Ovary (tissue), 9 donors: ENCODE data around the gene PURA. TPM values are rescaled to one million over a fixed set of nuclear protein-coding genes. Genes with fewer than 3 reads are reported as not detected.

Experiments used
- DNase-seq, 5 donors: peaks; one replicate each; pipeline ENCODE4 v3.0.0-alpha.2; 2019 to 2020
- H3K27ac ChIP-seq, 2 donors: fragments of 200-600 bp; one replicate each; pipeline versions ENCODE4 v1.5.1 to v1.8.0; 2019 to 2022
- H3K27me3 ChIP-seq: fragments of 200-600 bp; one replicate; pipeline ENCODE4 v1.8.0; 2022
- H3K36me3 ChIP-seq: fragments of 200-600 bp; sonication (generic); one replicate; pipeline ENCODE4 v1.5.1; 2019
- H3K4me1 ChIP-seq: one replicate; pipeline ENCODE4 v1.8.1; 2013; ENCODE audit warnings: mild to moderate bottlenecking, moderate library complexity; ENCODE audit not compliant: insufficient read depth
- H3K4me3 ChIP-seq: fragments of 200-600 bp; sonication (generic); one replicate; pipeline ENCODE4 v1.5.1; 2017
- H3K9me3 ChIP-seq, 2 donors: fragments of 200-600 bp in 1 of 2; sonication (generic) in 1 of 2; one replicate each; pipeline versions ENCODE4 v1.5.1 to v1.8.1; 2013 to 2019; ENCODE audit warnings: mild to moderate bottlenecking in 1 of 2, moderate library complexity in 1 of 2
- EP300 ChIP-seq: sonication (generic); formaldehyde crosslinking; IDR thresholded peaks from one replicate; pipeline ENCODE4 v1.6.1; 2017; ENCODE audit warnings: antibody characterized with exemption
- POLR2A ChIP-seq: fragments of 450-650 bp; IDR thresholded peaks from one replicate; pipeline ENCODE4 v1.6.1; 2017; ENCODE audit warnings: antibody characterized with exemption, mild to moderate bottlenecking, moderate library complexity
- WGBS, 3 donors: extraction: QIAGEN DNeasy Blood & Tissue Kit in 1 of 3; methylation state at CpG; one replicate each; pipeline versions ENCODE4 v1.1.5 to v1.1.7; 2013 to 2017; 5-methylcytosine and 5-hydroxymethylcytosine counted together
- intact Hi-C, 4 donors: fragments of 100-400 bp; cut with DNase I; formaldehyde crosslinking; loops; one replicate each; pipeline versions ENCODE4 v1.11.0 to v1.15.1; 2022 to 2023
- polyA plus RNA-seq, 2 donors: library from polyadenylated mRNA; stranded (reverse); fragments of 200-250 nt in 1 of 2; fragments of 350-450 nt in 1 of 2; fragmentation: Illumina TruSeq in 1 of 2; extraction: RNeasy Lipid Tissue Mini Kit (QIAGEN cat#74804) in 1 of 2; gene quantifications; one replicate each; pipeline ENCODE4 v1.2.3, GENCODE V29; 2013 to 2014
- total RNA-seq, 7 donors: library from RNA; depleted of rRNA in 2 of 7; stranded (reverse); fragments of >200 nt in 2 of 7; fragmentation: NEBNext Ultra II Directional in 3 of 7; extraction: Animal tissue kit (Norgen Biotek cat#: 25700) in 3 of 7; gene quantifications; one replicate each; pipeline versions ENCODE4 v1.1.0 to v1.2.4, GENCODE V29; 2016 to 2023
- TF ChIP-seq, protein P1 (sequence below), 3 donors: fragments of 450-650 bp in 2 of 3; fragments of 200-600 bp in 1 of 3; IDR thresholded peaks; one replicate each; pipeline versions ENCODE4 v1.5.1 to v1.8.0; 2016 to 2022; ENCODE audit warnings: antibody characterized with exemption in 3 of 3, mild to moderate bottlenecking in 1 of 3
- donor health status: DM: no; HTN: no; CAD: no; lungs with moderate emphysema.
- donor health status: DM: no; HTN: no; CAD: no.
- donor health status: Bipolar disorder and iron deficiency.
- donor health status: DM: yes; HTN: yes; CAD: no.
- donor health status: DM: no; HTN: no; CAD: no.
- donor health status: DM: yes; HTN: yes; CAD: no.

Gene PURA
- total and polyA plus RNA-seq, 9 donors: 6.3 to 35.5 (median 26.1) TPM

DNA sequence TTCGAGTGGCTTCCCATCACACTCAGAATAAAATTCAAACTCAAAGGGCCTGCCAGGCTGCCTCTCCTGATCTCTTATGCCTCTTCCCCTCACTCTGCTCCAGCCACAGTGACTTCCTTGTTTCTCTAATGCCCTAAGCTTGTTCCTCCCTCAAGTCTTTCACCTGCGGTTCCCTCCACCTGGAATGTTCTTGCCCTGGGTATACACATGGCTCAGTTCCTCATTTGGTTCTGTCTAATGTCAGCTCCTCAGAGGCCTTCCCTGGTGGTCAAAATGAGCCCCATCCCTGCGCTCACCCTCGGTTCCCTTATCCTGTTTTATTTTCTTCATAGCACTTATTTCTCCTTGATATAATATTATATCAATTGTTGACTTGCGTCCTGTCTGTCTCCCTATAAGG, 48.4 kb downstream of the PURA start:
- H3K9me3 ChIP-seq: no peaks in the 10 kb centered on the region
- no peaks in the 10 kb centered on the region for H3K36me3 ChIP-seq
- no peak overlapping the region for H3K27ac ChIP-seq
- TF ChIP-seq POLR2A (no peak), EP300 (no peak)
- TF ChIP-seq, protein P1, sequence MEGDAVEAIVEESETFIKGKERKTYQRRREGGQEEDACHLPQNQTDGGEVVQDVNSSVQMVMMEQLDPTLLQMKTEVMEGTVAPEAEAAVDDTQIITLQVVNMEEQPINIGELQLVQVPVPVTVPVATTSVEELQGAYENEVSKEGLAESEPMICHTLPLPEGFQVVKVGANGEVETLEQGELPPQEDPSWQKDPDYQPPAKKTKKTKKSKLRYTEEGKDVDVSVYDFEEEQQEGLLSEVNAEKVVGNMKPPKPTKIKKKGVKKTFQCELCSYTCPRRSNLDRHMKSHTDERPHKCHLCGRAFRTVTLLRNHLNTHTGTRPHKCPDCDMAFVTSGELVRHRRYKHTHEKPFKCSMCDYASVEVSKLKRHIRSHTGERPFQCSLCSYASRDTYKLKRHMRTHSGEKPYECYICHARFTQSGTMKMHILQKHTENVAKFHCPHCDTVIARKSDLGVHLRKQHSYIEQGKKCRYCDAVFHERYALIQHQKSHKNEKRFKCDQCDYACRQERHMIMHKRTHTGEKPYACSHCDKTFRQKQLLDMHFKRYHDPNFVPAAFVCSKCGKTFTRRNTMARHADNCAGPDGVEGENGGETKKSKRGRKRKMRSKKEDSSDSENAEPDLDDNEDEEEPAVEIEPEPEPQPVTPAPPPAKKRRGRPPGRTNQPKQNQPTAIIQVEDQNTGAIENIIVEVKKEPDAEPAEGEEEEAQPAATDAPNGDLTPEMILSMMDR (IDR thresholded peaks at IDR 0.05): no peak
- DNase-seq: no peak
- no peak overlapping the region for H3K4me3 ChIP-seq
- H3K4me1 ChIP-seq: no peaks in the 10 kb centered on the region
- 91 to 93% (median 92%) methylated on average over 5 of the region's 5 CpGs for WGBS, 3 donors
- intact Hi-C loops: no loop called here
- H3K27me3 ChIP-seq: no peaks in the 10 kb centered on the region

DNA sequence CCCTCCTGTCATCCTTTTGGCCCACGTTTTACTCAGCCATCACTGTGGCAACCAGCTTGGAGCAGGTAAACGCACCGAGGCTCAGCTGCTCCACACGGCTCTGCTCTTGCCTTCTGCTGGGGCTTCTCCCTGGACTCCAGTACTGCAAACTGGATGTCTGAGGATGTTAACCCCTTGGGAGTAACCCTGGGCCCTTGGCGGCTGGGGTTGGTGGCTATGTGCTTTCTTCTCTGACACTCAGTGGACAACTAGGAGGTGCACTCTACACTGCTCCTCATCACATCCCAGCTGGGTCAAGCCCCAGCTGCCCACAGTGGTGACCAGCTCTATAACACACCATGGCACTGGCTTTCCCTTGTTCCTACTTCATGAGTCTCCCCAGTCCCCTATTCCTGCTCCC, 48.9 kb downstream of the PURA start:
- intact Hi-C loops: no loop called here
- no peak for DNase-seq
- Histone ChIP-seq H3K27ac (no peak overlapping the region), H3K4me1 (no peaks in the 10 kb centered on the region), H3K27me3 (no peaks in the 10 kb centered on the region), H3K9me3 (no peaks in the 10 kb centered on the region), H3K36me3 (no peaks in the 10 kb centered on the region), H3K4me3 (no peak overlapping the region)
- TF ChIP-seq POLR2A: no peak
- TF ChIP-seq, protein P1 (IDR thresholded peaks at IDR 0.05): no peak
- no peak for TF ChIP-seq EP300
- 68 to 78% (median 73%) methylated on average over 5 of the region's 5 CpGs for WGBS, 3 donors

DNA sequence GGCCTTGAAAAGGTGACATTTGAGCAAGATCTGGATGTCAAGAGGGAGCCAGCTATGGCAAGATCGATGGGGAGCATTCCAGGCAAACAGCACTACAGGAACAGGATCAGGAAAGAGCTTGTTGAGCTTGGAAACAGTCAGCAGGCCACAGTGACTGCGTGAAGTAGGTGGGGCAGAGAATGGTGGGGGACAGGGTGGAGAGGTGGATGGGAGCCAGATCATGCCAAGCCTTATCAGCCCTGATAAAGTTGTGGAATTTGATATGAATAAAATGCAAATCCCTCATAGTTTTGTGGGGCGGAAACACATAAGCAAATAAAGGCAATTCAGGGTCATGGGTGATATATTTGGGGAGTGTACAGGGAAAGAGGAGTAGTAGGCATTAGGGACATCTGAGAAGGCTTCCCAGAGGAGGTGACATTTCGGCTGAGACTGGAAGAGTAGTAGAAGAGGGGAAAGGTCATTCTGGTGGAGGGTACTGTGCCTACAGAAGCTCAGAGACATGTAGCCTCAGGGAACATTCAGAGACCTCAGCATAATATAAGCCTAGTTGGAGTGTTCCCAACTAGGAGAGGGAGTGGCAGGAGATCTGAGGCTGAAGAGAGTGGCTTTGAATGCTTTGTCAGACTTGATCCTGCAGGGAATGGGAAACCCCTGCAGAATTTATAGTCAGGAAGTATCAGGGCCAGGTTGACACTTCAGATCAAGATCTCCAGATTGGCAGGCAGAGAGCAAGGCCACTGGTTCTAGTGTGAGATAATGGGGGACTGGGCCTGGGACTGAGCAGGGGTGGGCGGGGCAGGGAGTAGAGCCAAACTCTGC, 51.4 kb downstream of the PURA start:
- Histone ChIP-seq H3K27ac (no peak overlapping the region), H3K27me3 (no peaks in the 10 kb centered on the region), H3K9me3 (no peaks in the 10 kb centered on the region), H3K4me1 (no peaks in the 10 kb centered on the region), H3K36me3 (no peaks in the 10 kb centered on the region), H3K4me3 (no peak overlapping the region)
- intact Hi-C loops: no loop called here
- WGBS, 3 donors: 68 to 83% (median 74%) methylated on average over 5 of the region's 5 CpGs
- TF ChIP-seq POLR2A (no peak), EP300 (no peak)
- TF ChIP-seq, protein P1 (IDR thresholded peaks at IDR 0.05): no peak
- no peak for DNase-seq

DNA sequence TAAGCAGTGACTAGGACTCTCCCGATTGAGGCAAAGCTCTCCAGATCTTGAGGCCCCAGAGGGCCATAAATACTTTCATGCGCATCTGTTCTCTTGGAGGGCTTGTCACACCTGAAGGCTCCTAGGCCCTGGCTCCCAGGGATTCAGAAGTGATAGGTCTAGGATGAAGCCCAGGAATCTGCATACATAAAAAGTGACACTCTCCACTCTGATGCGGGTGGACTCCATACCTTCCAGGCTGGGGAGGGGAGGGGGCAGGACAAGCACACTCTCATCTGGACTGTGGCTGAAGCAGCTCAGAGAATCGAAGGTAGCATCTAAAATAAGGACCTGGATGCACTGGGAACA, 52.0 kb downstream of the PURA start:
- H3K36me3 ChIP-seq: no peaks in the 10 kb centered on the region
- H3K4me3 ChIP-seq: no peak overlapping the region
- WGBS, 3 donors: 61 to 67% (median 66%) methylated on average over 4 of the region's 4 CpGs
- intact Hi-C loops: no loop called here
- H3K27ac ChIP-seq: no peak overlapping the region
- H3K4me1 ChIP-seq: no peaks in the 10 kb centered on the region
- H3K27me3 ChIP-seq: no peaks in the 10 kb centered on the region
- TF ChIP-seq POLR2A: no peak
- TF ChIP-seq EP300: no peak
- TF ChIP-seq, protein P1 (IDR thresholded peaks at IDR 0.05): no peak
- DNase-seq: no peak
- H3K9me3 ChIP-seq: no peaks in the 10 kb centered on the region
